Measurements from ENCODE around the gene ZNF423. TPM values are rescaled to one million over a fixed set of nuclear protein-coding genes. Genes with fewer than 3 reads are reported as not detected.

Gene ZNF423
- total and polyA plus RNA-seq, 2 of the 13 experiments (the other 11 are each of a cell fraction or from before 2014, with no cell fraction given) = 0.07 to 0.31 TPM

DNA sequence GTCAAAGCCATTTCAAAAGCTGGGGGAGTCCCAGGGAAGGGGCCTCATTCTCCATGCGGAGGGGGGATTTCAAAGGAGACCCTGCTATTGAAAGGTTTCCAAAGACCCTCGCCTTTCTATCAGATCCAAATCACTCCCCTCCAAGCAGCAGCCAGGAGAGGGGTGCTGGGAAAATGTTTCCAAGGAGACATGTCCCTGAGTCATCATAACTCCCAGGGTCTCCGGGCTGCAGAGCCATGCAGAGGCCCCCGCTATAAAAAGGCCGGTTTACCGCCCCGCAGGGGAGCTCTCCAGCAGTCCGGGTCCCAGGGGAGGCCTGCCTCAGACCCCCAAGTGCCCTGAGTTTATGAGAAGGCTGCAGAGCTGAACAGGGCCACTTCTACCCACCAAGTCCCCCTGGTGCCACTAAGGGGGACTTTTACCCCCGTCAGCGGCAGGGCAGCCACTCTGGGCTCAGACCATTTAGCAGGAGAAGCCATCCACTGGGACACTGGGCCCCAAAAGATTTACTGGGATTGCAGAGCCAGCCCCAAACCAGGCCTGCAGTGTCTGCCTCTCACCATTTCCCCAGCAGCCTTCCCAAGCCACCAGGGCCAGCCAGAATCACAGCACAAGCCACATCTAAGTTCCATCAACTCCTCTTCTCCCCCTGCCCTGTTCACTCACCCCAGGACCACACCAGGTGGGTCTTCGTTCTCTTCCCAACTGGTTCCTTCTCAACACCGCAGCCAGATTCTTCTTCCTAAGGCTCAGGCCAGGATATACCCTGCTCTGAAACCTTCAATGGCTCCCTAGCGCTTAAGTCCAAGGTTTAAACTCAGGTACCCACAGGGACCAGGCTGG lies 234.4 kb downstream of the ZNF423 start:
- no peak overlapping the region for H3K9ac ChIP-seq (ENCODE audit: insufficient read depth, low read depth, low read length)
- no peak overlapping the region for H3K27ac ChIP-seq (ENCODE audit: extremely low read length, insufficient read depth, low read length)
- ChIA-PET POLR2A (no interaction called here), CTCF (ENCODE audit: low intra/inter-chr PET ratio, low total read pairs) (no interaction called here)
- H3K9me3 ChIP-seq (ENCODE audit: low read length) = no peaks in the 10 kb centered on the region
- 62% methylated on average over 13 of the region's 13 CpGs for WGBS (ENCODE audit: low lambda C conversion rate)
- TF ChIP-seq GPN1 (CRISPR knock-in tag; IDR thresholded peaks at IDR 0.05; ENCODE audit: borderline replicate concordance) (no peak), KMT2B (CRISPR knock-in tag; IDR thresholded peaks at IDR 0.05) (no peak), CBX5 (CRISPR knock-in tag; IDR thresholded peaks at IDR 0.05; ENCODE audit: borderline replicate concordance) (no peak), ZNF639 (CRISPR knock-in tag; conservative IDR thresholded peaks at IDR 0.05) (no peak), SIN3A (IDR thresholded peaks at IDR 0.05; ENCODE audit: borderline replicate concordance, low read depth, low read length) (no peak), ARNT2 (CRISPR knock-in tag; IDR thresholded peaks at IDR 0.05; ENCODE audit: low read depth) (no peak), ZNF33B (CRISPR knock-in tag; IDR thresholded peaks at IDR 0.05) (no peak), ZNF713 (CRISPR knock-in tag; IDR thresholded peaks at IDR 0.05) (no peak), TBP (CRISPR knock-in tag; IDR thresholded peaks at IDR 0.05) (no peak), NCOA2 (CRISPR knock-in tag; IDR thresholded peaks at IDR 0.05) (no peak)
- DNase-seq (ENCODE audit: low spot score) = no peak
- peaks cover 12% of the 10 kb centered on the region for H3K4me1 ChIP-seq (ENCODE audit: insufficient read depth, low read length)
- H3K4me3 ChIP-seq (replicated peaks in 1 of 3; ENCODE audit: insufficient read depth in 1 of 3, low read depth in 2 of 3, low read length in 3 of 3) = no peak overlapping the region
- no peak overlapping the region for H3K4me2 ChIP-seq (ENCODE audit: low read depth, low read length)
- no TSS peak for BruUV-seq (replicated peaks)
- no peaks in the 10 kb centered on the region for H3K36me3 ChIP-seq (replicated peaks in 1 of 2; ENCODE audit: control insufficient read depth in 1 of 2, insufficient read depth in 2 of 2, low read length in 2 of 2)
- H4K20me1 ChIP-seq (ENCODE audit: insufficient read depth, low read length) = 0 out of 2 replicates have a peak, but pooled peaks cover 4% of the 10 kb centered on the region
- no peak for ATAC-seq
- in situ Hi-C loops (cut with HindIII; ENCODE audit: extremely low pct_ligation_motif_present, low pct_unique_long_range_greater_than_20kb) (no loop called here), intact Hi-C loops (cut with micrococcal nuclease; ENCODE audit: unreplicated experiment) (no loop called here)
- no peak for FAIRE-seq
- H3K27me3 ChIP-seq (ENCODE audit: control insufficient read depth in 1 of 2, insufficient read depth in 2 of 2, low read length in 2 of 2) = peaks cover 0 to 9% of the 10 kb centered on the region in 2 experiments; a peak in 2 of 5 replicates
- H3K79me2 ChIP-seq (ENCODE audit: insufficient read depth, low read length) = no peaks in the 10 kb centered on the region
- H2AFZ ChIP-seq (ENCODE audit: low read length) = no peak overlapping the region

All from HepG2 (cell line).